ENCODE measurements around the gene LY6G6F.
A peak's percentile ranks its signal among the peaks of the same experiment; 100 is the strongest.

The LY6G6F gene, protein sequence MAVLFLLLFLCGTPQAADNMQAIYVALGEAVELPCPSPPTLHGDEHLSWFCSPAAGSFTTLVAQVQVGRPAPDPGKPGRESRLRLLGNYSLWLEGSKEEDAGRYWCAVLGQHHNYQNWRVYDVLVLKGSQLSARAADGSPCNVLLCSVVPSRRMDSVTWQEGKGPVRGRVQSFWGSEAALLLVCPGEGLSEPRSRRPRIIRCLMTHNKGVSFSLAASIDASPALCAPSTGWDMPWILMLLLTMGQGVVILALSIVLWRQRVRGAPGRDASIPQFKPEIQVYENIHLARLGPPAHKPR

DNA sequence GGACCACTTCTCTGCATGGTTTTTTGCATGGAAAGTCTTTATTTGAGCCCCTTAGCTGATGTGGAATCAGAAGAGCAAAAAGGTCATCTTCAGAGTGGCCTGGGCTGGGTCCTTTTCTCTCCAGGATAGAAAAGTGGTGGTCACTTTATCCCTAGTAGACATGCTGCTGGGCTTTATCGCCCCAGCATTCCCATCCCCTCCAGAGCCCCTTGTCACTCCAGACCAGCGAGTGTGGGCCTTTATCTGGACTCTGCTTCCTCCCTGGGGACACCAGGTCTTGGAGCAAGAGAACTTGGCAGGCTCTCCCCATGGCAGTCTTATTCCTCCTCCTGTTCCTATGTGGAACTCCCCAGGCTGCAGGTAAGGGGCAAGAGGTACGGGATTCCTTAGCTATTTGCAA, at the start of gene LY6G6F:
TSS of gene LY6G6F (plus strand) at position 268 of the 400 bp plus-strand sequence. CDS start at position 309, 41 bp downstream.
- DNase-seq: no peak

DNA sequence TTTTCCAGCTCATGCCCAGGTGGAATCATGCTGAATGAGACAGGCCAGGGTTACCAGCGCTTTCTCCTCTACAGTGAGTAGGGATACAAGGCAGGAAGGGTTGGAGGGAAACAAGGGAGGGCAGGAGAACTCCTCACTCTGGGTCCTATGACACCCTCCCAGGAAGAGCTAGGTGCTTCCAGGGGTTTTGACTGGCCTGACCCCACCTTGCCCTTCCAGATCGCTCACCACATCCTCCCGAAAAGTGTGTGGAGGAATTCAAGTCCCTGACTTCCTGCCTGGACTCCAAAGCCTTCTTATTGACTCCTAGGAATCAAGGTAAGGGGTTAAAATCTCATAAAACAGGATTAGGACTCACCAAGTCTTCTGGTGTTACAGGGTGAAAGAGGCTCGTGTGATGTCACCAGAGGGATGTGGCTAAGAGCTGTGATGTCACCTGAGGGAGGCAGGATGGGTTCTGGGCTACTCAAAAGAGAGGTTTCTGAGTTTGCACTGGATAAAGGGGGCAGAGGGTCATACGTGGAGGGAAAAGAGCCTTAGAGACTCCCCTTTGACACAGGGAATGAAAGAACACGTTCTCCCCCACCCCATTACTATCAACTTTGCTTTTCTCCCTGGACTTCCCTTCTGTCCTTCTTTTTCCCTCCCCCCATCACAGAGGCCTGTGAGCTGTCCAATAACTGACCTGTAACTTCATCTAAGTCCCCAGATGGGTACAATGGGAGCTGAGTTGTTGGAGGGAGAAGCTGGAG, 49.1 kb upstream of the LY6G6F start:
- DNase-seq: peak; percentile 39

DNA sequence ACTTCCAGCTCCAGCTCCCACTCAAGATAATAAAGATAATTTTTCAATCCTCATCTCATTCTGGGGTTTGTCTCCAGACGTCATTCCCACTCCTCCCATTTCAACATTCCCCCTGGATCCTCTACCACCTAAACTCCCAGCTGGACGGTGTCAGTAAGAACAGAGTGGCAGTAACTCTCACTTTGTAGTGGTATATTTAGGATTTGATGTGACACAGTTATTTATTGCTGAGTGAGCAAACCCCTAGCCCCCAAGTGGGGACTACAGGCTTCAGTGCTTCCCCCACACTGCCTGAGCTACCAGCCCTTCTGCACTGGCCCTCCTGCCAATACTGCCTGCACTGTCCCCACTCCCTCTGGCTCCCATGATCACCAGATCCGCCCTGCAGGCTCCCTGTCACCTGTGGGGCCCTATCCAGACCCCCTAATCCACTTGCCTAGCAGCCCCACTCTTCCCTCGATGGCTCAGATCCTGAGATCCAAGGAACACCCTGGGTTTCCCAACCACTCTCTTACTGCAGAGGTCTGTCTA, 48.4 kb upstream of the LY6G6F start:
- DNase-seq: no peak

DNA sequence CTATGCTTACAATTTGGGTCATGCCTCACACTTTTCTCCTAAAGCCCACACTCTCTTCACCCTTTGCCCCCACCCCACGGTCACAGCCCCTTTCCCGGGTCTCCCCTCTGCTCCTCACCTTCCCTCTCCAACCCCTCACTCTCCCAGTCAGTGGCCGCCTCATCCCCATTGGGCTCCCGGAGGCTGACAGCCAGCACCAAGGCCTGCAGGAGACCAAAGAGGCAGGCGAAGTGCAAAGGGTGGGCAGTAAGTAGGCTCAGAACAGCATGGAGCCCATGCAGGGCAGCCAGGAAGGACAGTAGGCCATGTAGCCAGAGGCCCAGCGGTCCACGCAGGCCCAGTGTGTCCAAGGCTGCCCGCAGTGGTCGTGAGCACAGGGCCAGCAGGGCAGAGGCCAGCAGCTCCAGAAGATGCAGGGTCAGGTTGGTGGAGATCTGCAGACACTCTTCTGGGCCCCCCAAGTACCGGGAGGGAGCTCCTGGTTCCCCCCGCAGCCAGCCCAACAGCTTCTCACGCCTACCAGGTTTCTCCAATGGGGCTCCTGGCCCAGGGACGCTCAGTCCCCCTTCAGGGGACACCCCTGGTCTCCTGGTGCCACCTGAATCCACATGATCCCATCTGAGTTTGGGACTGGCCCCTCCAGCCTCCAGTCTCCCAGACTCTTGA, 47.5 kb upstream of the LY6G6F start:
- DNase-seq: no peak

DNA sequence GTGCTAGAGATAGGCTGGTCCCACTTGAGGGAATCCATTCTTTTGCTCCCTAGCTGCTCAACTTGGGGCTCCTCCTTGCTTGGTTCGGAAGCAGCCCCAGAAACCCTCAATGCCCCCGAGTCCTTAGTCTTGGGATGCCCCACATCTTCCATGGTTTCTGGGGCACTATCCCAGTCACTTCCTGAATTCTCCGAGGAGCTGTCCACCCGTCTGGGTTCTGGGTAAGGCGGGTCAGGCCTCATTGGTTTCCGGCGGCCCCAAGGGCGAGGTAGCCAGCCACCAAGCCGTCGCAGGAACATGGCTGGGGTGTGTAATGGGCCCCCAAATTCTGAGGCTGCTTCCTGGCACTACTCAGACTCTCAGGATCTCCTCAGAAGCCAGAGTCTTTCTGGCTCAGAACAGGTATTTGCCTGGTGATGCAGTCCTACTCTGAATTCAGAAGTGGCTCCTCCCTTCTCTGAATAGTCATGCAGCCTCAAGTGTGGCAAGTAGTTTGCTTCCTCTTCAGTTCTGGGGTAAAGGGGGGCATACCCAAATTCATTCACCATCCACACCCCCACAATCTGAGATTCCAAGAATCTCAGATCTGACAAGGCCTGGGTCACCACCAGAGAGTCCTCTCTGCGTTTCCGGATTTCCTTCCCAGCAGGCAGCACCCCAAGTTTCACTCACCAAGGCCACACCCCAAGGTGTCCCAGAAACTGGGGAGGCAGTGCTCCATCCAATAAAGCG, 46.9 kb upstream of the LY6G6F start:
- peak; percentile 46 for DNase-seq

DNA sequence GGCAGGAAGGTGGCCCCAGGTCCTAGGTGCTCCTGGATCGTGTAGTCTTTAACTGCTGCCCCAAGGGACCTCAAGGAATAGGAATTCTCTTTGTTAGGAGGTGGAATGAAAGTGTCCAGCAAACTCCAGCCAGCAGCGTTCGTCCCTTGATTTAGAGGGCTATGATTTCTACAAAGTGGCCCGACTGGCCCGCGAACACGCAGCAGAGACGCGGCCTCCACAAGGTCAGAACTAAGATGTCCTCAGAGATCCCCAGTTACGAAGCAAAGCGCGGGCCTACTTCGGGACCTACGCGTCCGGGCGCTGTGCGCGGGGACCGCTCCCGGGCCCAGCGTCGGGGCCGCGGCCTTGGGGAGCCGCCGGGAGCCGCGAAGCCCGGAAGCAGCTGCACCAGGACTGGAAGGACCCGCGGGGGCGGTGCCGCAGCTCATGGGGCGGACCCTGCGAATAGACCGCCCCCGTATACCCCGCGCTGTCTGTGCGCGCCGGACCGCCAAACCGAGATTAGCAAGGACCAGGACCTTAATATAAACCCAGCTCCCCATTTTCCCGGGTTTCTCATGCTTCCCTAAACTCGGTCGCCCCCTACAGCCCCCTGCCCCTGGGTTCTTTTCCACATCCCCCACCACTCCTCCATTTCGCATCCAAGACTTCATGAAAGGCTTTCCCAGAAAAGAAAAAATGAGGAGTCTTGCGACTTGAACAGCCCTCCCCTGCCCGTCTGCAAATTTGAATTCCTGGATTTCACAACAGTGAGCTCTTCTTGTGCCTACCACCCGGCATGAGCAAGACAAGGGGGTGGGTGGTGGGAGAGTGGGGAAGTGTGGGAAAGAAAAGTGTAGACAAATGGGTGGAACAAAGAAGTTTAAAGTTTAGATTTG, 46.0 kb upstream of the LY6G6F start, which contains the start of gene C6orf47:
TSS of gene C6orf47 (minus strand) at position 398 of the 881 bp plus-strand sequence. CDS start 831 bp downstream, outside the sequence.
- DNase-seq: peak; percentile 76

DNA sequence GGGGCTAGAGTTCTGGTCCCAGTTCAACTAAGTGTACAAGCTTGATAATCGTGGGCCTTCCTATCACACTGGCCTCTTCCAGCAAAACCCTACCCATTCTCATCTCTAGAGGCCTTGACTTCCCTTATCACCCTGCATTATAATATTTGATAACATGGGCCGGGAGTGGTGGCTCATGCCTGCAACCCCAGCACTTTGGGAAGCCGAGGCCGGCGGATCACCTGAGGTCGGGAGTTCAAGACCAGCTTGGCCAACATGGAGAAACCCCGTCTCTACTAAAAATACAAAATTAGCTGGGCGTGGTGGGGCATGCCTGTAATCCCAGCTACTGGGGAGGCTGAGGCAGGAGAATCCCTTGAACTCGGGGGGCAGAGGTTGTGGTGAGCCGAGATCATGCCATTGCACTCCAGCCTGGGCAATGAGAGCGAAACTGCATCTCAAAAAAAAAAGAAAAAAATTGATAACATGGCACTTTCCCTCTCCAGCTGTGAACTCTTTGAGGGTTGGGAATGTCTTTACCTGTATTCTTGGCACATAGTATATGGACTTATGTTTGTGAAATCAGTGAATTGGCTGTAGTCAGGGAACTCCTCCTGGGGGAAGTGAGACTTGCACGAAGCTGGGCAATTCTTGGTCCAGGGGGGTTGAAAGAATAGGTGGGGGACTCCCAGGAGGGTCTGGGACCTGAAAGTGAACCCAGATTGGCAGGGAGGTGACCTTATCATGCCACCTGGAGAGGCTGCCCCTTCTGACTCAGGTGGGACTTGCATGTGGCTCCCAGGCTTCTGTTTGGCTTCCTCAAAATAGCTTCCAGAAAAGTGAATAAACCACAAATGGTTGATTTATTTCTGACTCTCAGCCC, 45.2 kb upstream of the LY6G6F start:
- DNase-seq: no peak

DNA sequence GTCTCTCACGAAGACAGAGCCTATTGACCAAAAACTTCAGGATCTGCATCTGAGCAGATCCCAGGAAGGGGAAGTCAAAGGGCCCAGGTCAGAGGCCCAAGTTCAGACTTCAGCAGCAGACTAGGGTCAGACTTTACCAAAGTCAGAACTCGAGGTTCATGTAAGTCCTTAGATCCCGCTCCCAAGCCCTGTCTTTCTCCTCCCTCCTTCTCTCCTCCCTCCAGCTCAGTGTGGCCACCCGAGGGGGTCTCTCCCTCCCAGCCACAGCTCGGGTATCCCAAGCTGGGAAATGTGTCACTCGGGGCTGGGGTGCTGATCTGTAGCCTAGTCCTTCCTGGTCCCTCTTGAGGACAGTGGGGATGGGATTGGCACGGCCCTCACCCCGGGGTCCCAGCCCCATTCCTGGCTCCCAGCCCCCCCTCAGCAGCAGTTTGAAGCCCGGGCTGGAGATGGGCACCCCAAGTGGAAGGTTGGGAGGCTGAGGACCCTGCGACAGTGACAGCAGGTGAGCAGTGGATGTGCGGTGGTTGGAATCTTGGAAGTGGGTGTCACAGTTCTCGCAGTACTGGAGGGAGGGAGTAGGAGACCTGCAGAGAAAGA, 44.4 kb upstream of the LY6G6F start:
- no peak for DNase-seq

DNA sequence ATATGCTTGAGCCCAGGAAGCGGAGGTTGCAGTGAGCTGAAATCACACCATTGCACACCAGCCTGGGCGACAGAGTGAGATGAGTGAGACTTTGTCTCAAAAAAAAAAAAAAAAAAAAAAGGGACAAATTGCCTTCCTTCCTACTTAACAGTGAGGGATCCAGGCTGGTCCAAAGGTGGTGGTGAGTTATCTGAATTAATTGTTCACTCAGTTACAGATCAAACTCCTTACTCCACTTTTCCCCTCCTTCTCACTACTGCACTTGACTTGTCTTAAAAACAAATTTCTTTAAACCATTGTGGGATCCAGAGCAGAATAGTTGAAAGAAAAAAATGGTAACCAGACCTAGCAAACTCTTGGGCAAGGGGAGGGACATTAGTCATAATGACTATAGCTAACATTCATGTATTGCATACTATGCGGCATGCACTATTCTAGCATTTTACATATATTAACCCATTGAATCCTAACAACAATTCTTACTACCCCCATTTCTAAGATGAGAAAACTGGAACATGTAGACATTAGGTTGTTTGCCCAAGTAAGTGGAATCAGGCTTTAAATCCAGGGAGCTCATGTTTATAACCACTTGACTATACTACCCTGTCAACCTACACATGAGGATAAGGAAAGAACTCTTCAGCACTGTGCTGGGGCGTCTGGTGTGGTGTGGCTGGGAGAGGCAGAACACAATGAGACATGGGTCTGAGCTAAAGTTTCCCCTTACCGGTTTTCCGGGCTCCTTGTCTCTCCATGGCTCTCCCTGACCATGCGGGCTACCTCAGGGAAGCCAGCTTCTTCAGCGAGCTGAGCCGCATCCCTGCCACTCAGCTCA, 43.3 kb upstream of the LY6G6F start:
- DNase-seq: no peak

DNA sequence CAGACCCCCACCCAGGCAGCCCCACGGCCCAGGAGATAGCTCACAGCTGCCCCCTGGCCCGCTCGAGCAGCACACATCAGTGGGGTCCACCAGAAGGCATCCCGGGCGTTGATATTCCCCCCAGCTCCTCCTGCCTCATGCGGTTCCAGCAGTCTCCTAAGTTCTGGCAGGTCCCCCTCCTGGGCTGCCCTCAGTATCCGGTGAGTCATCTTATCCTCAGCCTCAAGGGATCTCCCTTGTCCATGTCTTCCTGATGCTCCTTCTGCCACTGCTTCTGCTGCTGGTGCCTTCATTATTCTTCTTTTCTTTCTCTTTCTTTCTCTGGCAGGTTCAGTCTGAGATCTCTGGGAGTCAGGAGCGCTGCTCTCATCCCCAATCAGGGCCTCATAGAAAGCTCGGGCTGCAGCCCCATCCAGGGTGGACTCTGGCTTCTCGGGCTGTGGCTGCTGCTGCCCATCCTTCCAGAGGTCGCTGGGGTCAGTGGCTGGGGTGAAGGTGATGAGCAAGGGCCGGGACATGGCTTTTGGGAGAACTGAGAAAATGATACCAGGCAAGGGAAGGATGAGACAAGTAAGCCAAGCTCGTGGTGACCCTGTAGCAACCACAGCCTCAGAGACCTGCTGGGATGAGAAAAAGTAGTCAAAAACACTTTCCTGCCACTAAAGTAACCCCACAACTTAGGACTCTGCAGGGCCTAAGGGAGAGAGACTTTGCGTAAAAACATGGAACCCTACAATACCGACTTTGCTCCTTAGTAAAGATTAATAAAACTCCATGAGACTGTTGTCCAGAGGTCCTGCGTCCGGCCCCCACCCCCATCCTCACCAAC, 42.5 kb upstream of the LY6G6F start:
- no peak for DNase-seq

DNA sequence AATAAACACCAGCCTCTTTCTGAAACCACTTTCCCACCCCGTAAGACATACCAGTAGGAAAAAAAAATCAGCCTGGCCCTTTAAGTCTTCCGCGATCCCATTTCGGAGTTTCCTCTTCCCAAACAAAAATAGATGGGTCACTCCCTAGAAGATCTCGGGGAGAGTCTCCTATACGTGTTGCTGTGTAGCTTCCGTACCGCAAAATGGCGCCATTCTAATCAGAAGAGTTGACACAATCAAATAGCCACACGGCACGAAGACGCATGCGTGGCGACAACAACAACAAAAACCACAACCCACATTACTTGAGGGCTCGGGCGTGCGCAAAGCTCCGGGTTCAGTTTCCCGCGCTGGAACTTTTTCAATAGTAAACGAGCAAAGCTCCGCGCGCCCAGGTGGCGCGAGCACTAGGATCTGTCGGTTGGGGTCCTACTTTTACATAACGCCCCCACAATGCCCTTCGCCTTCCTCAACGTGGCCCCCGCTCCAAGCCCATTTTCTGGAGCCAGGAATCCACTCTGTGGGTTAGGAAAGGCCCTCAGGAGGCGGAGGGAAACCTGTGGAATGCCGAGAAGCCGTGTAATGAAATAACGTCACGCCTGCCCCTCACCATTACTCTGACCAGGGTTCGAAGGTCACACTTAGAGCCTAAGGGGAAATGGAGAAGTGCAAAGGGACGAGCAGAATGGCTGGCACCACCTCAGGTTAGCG, 41.7 kb upstream of the LY6G6F start, which contains the start of gene GPANK1:
TSS of gene GPANK1 (minus strand) at position 208 of the 711 bp plus-strand sequence. CDS start 519 bp downstream, outside the sequence.
- peak; percentile 94 for DNase-seq

DNA sequence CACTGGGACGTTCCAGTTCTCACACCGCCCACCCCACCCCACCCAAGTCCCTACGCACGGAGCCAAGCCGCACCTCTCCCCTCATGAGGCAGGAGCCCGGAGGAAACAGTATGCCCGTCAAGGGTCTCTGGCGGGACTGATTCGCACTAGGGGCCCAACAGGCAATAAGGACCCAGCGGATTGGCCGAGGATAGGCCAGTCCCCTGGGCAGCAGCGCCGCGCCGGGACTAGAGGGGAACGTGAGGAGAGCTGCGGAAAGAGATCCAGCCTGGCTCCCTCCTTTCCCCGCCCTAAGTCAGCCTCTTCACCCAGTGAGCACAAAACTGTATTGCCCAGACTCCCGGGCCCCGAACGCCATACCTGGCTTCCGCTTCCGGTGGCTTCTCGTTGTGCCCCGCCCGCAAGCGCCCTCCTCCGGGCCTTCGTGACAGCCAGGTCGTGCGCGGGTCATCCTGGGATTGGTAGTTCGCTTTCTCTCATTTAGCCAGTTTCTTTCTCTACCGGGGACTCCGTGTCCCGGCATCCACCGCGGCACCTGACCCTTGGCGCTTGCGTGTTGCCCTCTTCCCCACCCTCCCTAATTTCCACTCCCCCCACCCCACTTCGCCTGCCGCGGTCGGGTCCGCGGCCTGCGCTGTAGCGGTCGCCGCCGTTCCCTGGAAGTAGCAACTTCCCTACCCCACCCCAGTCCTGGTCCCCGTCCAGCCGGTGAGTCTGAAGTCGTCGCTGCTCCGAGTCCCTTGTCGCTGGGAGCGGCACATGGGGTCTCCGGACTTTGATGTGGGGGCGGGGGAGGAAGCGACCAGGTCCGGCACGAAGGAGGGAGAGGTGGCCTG, 40.9 kb upstream of the LY6G6F start, which contains the start of gene CSNK2B:
TSS of gene CSNK2B (plus strand) at position 580 of the 836 bp plus-strand sequence. CDS start 752 bp downstream, outside the sequence.
- peak; percentile 98 for DNase-seq

DNA sequence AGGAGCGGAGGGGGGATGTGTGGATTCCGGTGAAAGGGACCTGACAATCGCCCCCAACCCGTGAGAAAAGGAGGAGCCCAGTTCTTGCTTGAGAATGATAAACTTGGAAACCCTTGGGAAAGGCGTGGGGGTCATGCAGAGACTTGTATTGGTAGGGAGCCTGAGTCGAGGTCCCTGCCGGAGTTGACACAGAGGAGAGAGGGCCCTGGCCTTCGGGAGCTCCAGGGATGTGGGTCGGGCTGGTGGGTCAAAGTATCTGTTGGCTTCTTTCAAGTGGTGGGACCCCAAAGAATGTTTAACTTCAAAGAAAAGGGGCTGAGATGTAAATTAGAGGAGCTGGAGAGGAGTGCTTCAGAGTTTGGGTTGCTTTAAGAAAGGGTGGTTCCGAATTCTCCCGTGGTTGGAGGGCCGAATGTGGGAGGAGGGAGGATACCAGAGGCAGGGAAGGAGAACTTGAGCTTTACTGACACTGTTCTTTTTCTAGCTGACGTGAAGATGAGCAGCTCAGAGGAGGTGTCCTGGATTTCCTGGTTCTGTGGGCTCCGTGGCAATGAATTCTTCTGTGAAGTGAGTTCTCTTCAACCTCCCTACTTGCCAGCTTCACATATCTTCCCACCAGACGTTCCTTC, 40.2 kb upstream of the LY6G6F start:
- no peak for DNase-seq

DNA sequence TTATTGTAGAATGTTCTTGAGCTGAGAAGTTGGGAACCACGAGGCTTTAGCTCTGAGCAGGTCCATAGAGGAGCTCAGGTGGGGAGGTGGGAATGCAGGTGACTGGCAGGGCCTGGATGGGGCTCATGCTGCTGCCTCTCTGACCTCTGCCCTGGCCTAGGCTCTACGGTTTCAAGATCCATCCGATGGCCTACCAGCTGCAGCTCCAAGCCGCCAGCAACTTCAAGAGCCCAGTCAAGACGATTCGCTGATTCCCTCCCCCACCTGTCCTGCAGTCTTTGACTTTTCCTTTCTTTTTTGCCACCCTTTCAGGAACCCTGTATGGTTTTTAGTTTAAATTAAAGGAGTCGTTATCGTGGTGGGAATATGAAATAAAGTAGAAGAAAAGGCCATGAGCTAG, 37.0 kb upstream of the LY6G6F start, which contains the start of gene LY6G5B:
TSS of gene LY6G5B (plus strand) at position 301 of the 400 bp plus-strand sequence. CDS start 975 bp downstream, outside the sequence.
- DNase-seq: no peak

DNA sequence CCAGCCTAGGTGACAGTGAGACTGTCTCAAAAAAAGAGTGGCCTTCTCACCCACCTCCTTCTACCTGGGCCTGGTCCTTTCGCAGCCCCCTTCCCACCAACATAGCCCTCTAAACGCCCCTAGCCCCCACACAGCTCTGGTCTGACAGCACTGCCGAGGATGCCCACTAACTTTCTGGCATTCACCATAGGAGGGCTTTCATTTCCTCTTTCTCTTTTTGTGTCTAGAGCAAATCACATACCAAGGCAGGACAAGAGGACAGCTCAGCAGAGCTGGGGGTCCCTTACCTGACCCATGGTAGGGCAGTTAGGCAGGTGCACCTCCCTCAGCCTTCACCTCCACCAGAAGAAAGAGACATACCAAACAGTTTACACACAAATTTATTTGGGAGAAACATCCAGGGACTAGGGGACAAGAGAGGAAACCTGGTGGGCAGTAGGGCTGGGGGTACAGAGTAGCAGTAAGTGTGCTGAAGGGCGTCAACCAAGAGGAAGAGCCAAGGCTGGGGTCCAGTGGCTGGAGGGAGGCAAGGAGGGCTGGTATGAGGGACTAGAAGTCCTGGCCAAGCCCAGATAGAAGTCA, 30.3 kb upstream of the LY6G6F start:
- DNase-seq: no peak
